ENCODE results near the gene ELP4. TPM values are rescaled to one million over a fixed set of nuclear protein-coding genes. Genes with fewer than 3 reads are reported as not detected.
A peak's percentile ranks its signal among the peaks of the same experiment; 100 is the strongest.

ELP4 gene
- total RNA-seq, 4 donors from 2014 or later: 8.8 to 23.6 (median 13.5) TPM

- Histone ChIP-seq H3K27me3 (peaks cover 58 to 66% (median 60%) of the 10 kb centered on the region in 3 donors), H3K27ac (no peak overlapping the region), H3K36me3 (no peaks in the 10 kb centered on the region), H3K4me1 (peaks cover 9 to 25% of the 10 kb centered on the region in 2 donors), H3K4me3 (peak overlapping the region in 1 of 4 donors; percentile 28), H3K9me3 (no peaks in the 10 kb centered on the region)
- intact Hi-C loops (cut with DNase I; ENCODE audit: low total_unique reads) (loop anchor here (5.0 kb wide), 2 partner anchors 155 to 805 kb away; no protein-coding TSS in a partner anchor), in situ Hi-C loops (cut with MboI; ENCODE audit: low sequenced_read_pairs in 4 of 4) (no loop called here)
- ATAC-seq (no peak), DNase-seq (no peak)
- TF ChIP-seq POLR2A (IDR thresholded peaks at IDR 0.05) (no peak), CTCF (IDR thresholded peaks at IDR 0.05 in 4 of 5, conservative IDR thresholded peaks at IDR 0.05 in 1 of 5) (no peak)
Measured at GRCh38 chr11:31797190-31798056, 287.9 kb downstream of the ELP4 start.

- Histone ChIP-seq H3K27me3 (peaks cover 63 to 72% (median 66%) of the 10 kb centered on the region in 3 donors), H3K27ac (no peak overlapping the region), H3K9me3 (no peaks in the 10 kb centered on the region), H3K36me3 (no peaks in the 10 kb centered on the region), H3K4me1 (peaks cover 9 to 25% of the 10 kb centered on the region in 2 donors), H3K4me3 (peak overlapping the region; percentile 9 to 34 (median 22))
- TF ChIP-seq CTCF (IDR thresholded peaks at IDR 0.05 in 4 of 5, conservative IDR thresholded peaks at IDR 0.05 in 1 of 5): no peak
- TF ChIP-seq POLR2A (IDR thresholded peaks at IDR 0.05): no peak
- in situ Hi-C loops (cut with MboI; ENCODE audit: low sequenced_read_pairs in 4 of 4): no loop called here
- ATAC-seq (no peak), DNase-seq (no peak)
- intact Hi-C loops (cut with DNase I; ENCODE audit: low total_unique reads): loop anchor here (5.0 kb wide), 2 partner anchors 156 to 804 kb away; no protein-coding TSS in a partner anchor
Measured at GRCh38 chr11:31798057-31798553, 288.5 kb downstream of the ELP4 start.

GRCh38 chr11:31798554-31799434, 289.2 kb downstream of the ELP4 start:
- H3K4me1 ChIP-seq: peaks cover 9 to 25% of the 10 kb centered on the region in 2 donors
- no peak for TF ChIP-seq POLR2A (IDR thresholded peaks at IDR 0.05)
- peak in 1 of 5 experiments; percentile 22 for TF ChIP-seq CTCF (IDR thresholded peaks at IDR 0.05 in 4 of 5, conservative IDR thresholded peaks at IDR 0.05 in 1 of 5)
- DNase-seq (no peak), ATAC-seq (no peak)
- no peaks in the 10 kb centered on the region for H3K36me3 ChIP-seq
- in situ Hi-C loops (cut with MboI; ENCODE audit: low sequenced_read_pairs in 4 of 4): no loop called here
- peak overlapping the region; percentile 9 to 34 (median 22) for H3K4me3 ChIP-seq
- no peak overlapping the region for H3K27ac ChIP-seq
- peaks cover 70 to 79% (median 73%) of the 10 kb centered on the region in 3 donors for H3K27me3 ChIP-seq
- intact Hi-C loops (cut with DNase I; ENCODE audit: low total_unique reads): loop anchor here (5.0 kb wide), 2 partner anchors 156 to 804 kb away; no protein-coding TSS in a partner anchor
- no peaks in the 10 kb centered on the region for H3K9me3 ChIP-seq
